Glutamatergic neuron (in vitro differentiated cells): Measurements from ENCODE around the gene CDC14B. TPM values are rescaled to one million over a fixed set of nuclear protein-coding genes. Genes with fewer than 3 reads are reported as not detected.
A peak's percentile ranks its signal among the peaks of the same experiment; 100 is the strongest.
"Not testable (repeated sequence)": the region's sequence is repeated elsewhere in the genome, so short reads cannot be mapped to it uniquely, and the experiment has no call there.

Experiments
- DNase-seq: peaks from one replicate; pipeline ENCODE4 v3.0.0; 2022
- H3K27ac Mint-ChIP-seq: one replicate; pipeline ENCODE4 v1.8.0; 2020; ENCODE audit warnings: mild to moderate bottlenecking, mixed read lengths, inconsistent platforms; ENCODE audit not compliant: unreplicated experiment
- H3K27me3 Mint-ChIP-seq: one replicate; pipeline ENCODE4 v1.8.0; 2020; ENCODE audit warnings: mild to moderate bottlenecking, moderate library complexity, mixed read lengths, inconsistent platforms; ENCODE audit not compliant: unreplicated experiment
- H3K36me3 Mint-ChIP-seq: one replicate; pipeline ENCODE4 v1.8.0; 2020; ENCODE audit warnings: mild to moderate bottlenecking, mixed read lengths, inconsistent platforms; ENCODE audit not compliant: unreplicated experiment
- H3K4me1 Mint-ChIP-seq: one replicate; pipeline ENCODE4 v1.8.0; 2020; ENCODE audit warnings: mild to moderate bottlenecking, low read depth, mixed read lengths, inconsistent platforms; ENCODE audit not compliant: unreplicated experiment
- H3K4me3 Mint-ChIP-seq: one replicate; pipeline ENCODE4 v1.8.0; 2020; ENCODE audit warnings: mild to moderate bottlenecking, mixed read lengths, inconsistent platforms; ENCODE audit not compliant: unreplicated experiment
- H3K9me3 Mint-ChIP-seq: one replicate; pipeline ENCODE4 v1.8.0; 2020; ENCODE audit warnings: mild to moderate bottlenecking, moderate library complexity, mixed read lengths, inconsistent platforms; ENCODE audit not compliant: unreplicated experiment
- CTCF ChIP-seq: fragments of 200-600 bp; sonication (generic); IDR thresholded peaks from one replicate; pipeline ENCODE4 v1.5.0; 2021; ENCODE audit not compliant: partially characterized antibody, unreplicated experiment
- long read RNA-seq: library from polyadenylated mRNA; unstranded; transcript quantifications from one replicate; pipeline ENCODE4 v2.0.0, GENCODE V29; 2020; ENCODE audit not compliant: unreplicated experiment
- total RNA-seq: library from RNA; stranded (reverse); fragmentation: NEBNext Ultra II Directional; extraction: Animal tissue kit (Norgen Biotek cat#: 25700); gene quantifications from one replicate; pipeline ENCODE4 v1.2.1, GENCODE V29; 2021; ENCODE audit not compliant: unreplicated experiment

CDC14B gene
- total RNA-seq, result 9.2 TPM
- long read RNA-seq, partial matches to known transcripts, result 0 of 2 reads
- long read RNA-seq, other reads (novel, unspliced or antisense), result 2 of 2 reads

GRCh38 chr9:96619491-96620180 lies at the start of gene CDC14B:
Gene CDC14B, minus strand, starts transcription at chr9:96619843. Its CDS starts 465 bp downstream, at chr9:96619378.
- Mint-ChIP-seq H3K9me3 (peaks cover 11% of the 10 kb centered on the region), H3K27ac (no peak within 1 kb of the TSS), H3K4me3 (peak within 1 kb of the TSS; percentile 88), H3K4me1 (peaks cover 3% of the 10 kb centered on the region), H3K36me3 (no peaks in the 10 kb centered on the region), H3K27me3 (peaks cover 7% of the 10 kb centered on the region)
- TF ChIP-seq CTCF, result no peak
- DNase-seq, result peak; percentile 93

GRCh38 chr9:96668868-96669534 lies 49.4 kb upstream of the CDC14B start:
- no peak for TF ChIP-seq CTCF
- no peak for DNase-seq

GRCh38 chr9:96667363-96667728 lies 47.7 kb upstream of the CDC14B start:
- Mint-ChIP-seq H3K27ac (no peak overlapping the region), H3K36me3 (no peaks in the 10 kb centered on the region), H3K4me1 (no peaks in the 10 kb centered on the region), H3K27me3 (no peaks in the 10 kb centered on the region), H3K4me3 (no peak overlapping the region), H3K9me3 (peaks cover 4% of the 10 kb centered on the region)
- TF ChIP-seq CTCF, result no peak
- DNase-seq, result no peak

More at GRCh38 chr9:96668868-96669534, 49.4 kb upstream of the CDC14B start:
- Mint-ChIP-seq H3K36me3 (no peaks in the 10 kb centered on the region), H3K27me3 (no peaks in the 10 kb centered on the region), H3K4me1 (no peaks in the 10 kb centered on the region), H3K9me3 (peaks cover 4% of the 10 kb centered on the region), H3K27ac (no peak overlapping the region), H3K4me3 (no peak overlapping the region)

GRCh38 chr9:96666653-96667362 lies 47.2 kb upstream of the CDC14B start:
- H3K4me1 Mint-ChIP-seq, H3K9me3 Mint-ChIP-seq, H3K36me3 Mint-ChIP-seq, H3K4me3 Mint-ChIP-seq, H3K27me3 Mint-ChIP-seq, DNase-seq, H3K27ac Mint-ChIP-seq: not testable (repeated sequence)
- peak; percentile 79 for TF ChIP-seq CTCF

GRCh38 chr9:96665789-96666188 lies 46.1 kb upstream of the CDC14B start:
- no peaks in the 10 kb centered on the region for H3K36me3 Mint-ChIP-seq
- DNase-seq, result no peak
- H3K4me3 Mint-ChIP-seq, result no peak overlapping the region
- H3K27ac Mint-ChIP-seq, result no peak overlapping the region
- no peak for TF ChIP-seq CTCF
- no peaks in the 10 kb centered on the region for H3K4me1 Mint-ChIP-seq
- H3K9me3 Mint-ChIP-seq, result no peaks in the 10 kb centered on the region
- no peaks in the 10 kb centered on the region for H3K27me3 Mint-ChIP-seq
